Gastrocnemius medialis (tissue), 4 donors: ENCODE data around the gene LPIN1. TPM values are rescaled to one million over a fixed set of nuclear protein-coding genes. Genes with fewer than 3 reads are reported as not detected.

Experiments
- ATAC-seq, 2 donors: fragments of 150-250 bp; one replicate each; pipeline ENCODE4 v1.9.1; 2016
- DNase-seq, 2 donors: peaks; one replicate each; pipeline ENCODE4 v3.0.0-alpha.2; 2019
- H3K27ac ChIP-seq, 4 donors: fragments of 200-600 bp; sonication (generic); 1 replicate in 1 of 4; 2 replicates in 3 of 4; pipeline ENCODE4 v1.5.1; 2016 to 2018; ENCODE audit warnings: mild to moderate bottlenecking in 2 of 4, moderate library complexity in 1 of 4
- H3K27me3 ChIP-seq, 3 donors: fragments of 200-600 bp; sonication (generic) in 2 of 3; 1 replicate in 1 of 3; 2 replicates in 2 of 3; pipeline versions ENCODE4 v1.5.1 to v1.6.0; 2016 to 2019; ENCODE audit warnings: mild to moderate bottlenecking in 1 of 3, moderate library complexity in 1 of 3
- H3K36me3 ChIP-seq, 2 donors: fragments of 200-600 bp; sonication (generic) in 1 of 2; one replicate each; pipeline ENCODE4 v1.5.1; 2017 to 2018
- H3K4me1 ChIP-seq, 2 donors: fragments of 200-600 bp; sonication (generic) in 1 of 2; one replicate each; pipeline ENCODE4 v1.5.1; 2016 to 2017; ENCODE audit warnings: mild to moderate bottlenecking in 2 of 2
- H3K4me3 ChIP-seq, 4 donors: fragments of 200-600 bp; sonication (generic) in 3 of 4; 1 replicate in 1 of 4; 2 replicates in 3 of 4; pipeline ENCODE4 v1.5.1; 2016 to 2019; ENCODE audit warnings: mild to moderate bottlenecking in 2 of 4
- H3K9me3 ChIP-seq, 3 donors: fragments of 200-600 bp; sonication (generic) in 2 of 3; 1 replicate in 1 of 3; 2 replicates in 2 of 3; pipeline ENCODE4 v1.5.1; 2016 to 2019
- POLR2A ChIP-seq, 2 donors: fragments of 450-650 bp; IDR thresholded peaks; one replicate each; pipeline ENCODE4 v1.6.1; 2017; ENCODE audit warnings: antibody characterized with exemption in 2 of 2, mild to moderate bottlenecking in 2 of 2, moderate library complexity in 2 of 2
- in situ Hi-C, 4 donors: fragments of 200-750 bp; cut with MboI; loops; one replicate each; pipeline versions ENCODE4 v1.15.0 to v1.8.0; 2017; ENCODE audit warnings: low sequenced_read_pairs in 4 of 4
- intact Hi-C: fragments of 100-400 bp; cut with DNase I; formaldehyde crosslinking; loops from one replicate; pipeline ENCODE4 v1.15.1; 2023; ENCODE audit warnings: low total_unique reads
- total RNA-seq, 4 donors: library from RNA; depleted of rRNA; stranded (reverse); fragments of >200 nt; gene quantifications; one replicate each; pipeline versions ENCODE4 v1.1.0 to v1.2.3, GENCODE V29; 2016
- TF ChIP-seq, protein P1 (sequence below), 5 experiments: fragments of 450-650 bp in 3 of 5; fragments of 200-600 bp in 2 of 5; sonication (generic) in 2 of 5; IDR thresholded peaks in 4 of 5; conservative IDR thresholded peaks in 1 of 5; 1 replicate in 4 of 5; 2 replicates in 1 of 5; pipeline ENCODE4 v1.5.1; 2016 to 2019; ENCODE audit warnings: antibody characterized with exemption in 5 of 5, mild to moderate bottlenecking in 3 of 5, moderate library complexity in 3 of 5

Gene LPIN1
- total RNA-seq, 4 donors from 2014 or later, result 292 to 606 (median 472) TPM

DNA sequence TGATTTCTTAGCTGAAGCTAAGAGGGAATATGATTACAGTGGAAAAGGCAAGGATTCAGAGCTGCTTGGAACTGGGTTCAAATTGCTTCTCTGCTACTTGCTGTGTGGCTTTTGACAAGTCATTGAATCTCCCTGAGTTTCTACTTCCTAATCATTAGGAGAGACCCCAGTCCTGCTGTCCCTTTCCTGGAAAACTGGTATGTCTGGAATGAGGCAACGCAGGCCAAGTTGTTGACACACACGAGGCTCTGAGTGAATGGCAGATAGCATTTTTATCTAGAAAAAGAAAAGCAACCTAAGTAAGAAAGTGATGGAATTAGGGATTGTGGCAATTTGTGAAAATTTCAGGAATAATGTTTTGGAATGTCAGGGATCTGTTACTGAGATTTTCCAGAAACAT, 123.6 kb downstream of the LPIN1 start:
- DNase-seq, result no peak
- no peaks in the 10 kb centered on the region for H3K27me3 ChIP-seq
- no peaks in the 10 kb centered on the region for H3K9me3 ChIP-seq
- TF ChIP-seq POLR2A (IDR thresholded peaks at IDR 0.05), result no peak
- TF ChIP-seq, protein P1, sequence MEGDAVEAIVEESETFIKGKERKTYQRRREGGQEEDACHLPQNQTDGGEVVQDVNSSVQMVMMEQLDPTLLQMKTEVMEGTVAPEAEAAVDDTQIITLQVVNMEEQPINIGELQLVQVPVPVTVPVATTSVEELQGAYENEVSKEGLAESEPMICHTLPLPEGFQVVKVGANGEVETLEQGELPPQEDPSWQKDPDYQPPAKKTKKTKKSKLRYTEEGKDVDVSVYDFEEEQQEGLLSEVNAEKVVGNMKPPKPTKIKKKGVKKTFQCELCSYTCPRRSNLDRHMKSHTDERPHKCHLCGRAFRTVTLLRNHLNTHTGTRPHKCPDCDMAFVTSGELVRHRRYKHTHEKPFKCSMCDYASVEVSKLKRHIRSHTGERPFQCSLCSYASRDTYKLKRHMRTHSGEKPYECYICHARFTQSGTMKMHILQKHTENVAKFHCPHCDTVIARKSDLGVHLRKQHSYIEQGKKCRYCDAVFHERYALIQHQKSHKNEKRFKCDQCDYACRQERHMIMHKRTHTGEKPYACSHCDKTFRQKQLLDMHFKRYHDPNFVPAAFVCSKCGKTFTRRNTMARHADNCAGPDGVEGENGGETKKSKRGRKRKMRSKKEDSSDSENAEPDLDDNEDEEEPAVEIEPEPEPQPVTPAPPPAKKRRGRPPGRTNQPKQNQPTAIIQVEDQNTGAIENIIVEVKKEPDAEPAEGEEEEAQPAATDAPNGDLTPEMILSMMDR (IDR thresholded peaks at IDR 0.05 in 4 of 5, conservative IDR thresholded peaks at IDR 0.05 in 1 of 5), result no peak
- in situ Hi-C loops, result loop anchor here in 2 of 4 donors (25.0 kb wide), 2 partner anchors 592 to 842 kb away; partner anchors contain the start of gene TRIB2 (in 2 of the 2)
- intact Hi-C loops, result no loop called here
- H3K27ac ChIP-seq, result no peak overlapping the region
- H3K4me1 ChIP-seq, result no peaks in the 10 kb centered on the region
- no peak overlapping the region for H3K4me3 ChIP-seq
- ATAC-seq, result no peak
- H3K36me3 ChIP-seq, result no peaks in the 10 kb centered on the region

DNA sequence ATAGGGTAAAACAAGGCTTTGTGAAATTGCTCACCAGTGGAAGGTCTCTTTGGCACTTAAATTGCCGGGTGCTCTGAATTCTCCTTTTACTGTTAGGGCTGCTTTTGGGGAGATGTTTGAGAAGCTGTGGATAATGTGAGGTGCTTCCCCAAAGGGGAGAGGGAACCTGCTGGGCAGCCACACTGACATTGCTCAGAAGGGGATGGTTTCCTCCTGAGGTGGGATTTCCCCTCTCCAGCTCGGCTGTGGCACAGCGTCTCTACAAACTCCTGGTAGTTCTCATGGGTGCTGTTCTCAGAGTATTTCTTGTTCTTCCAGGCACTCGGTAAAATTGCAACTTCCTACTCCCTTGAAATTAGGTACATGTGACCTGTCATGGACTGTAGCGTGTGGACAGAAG, 124.2 kb downstream of the LPIN1 start:
- TF ChIP-seq POLR2A (IDR thresholded peaks at IDR 0.05), result no peak
- TF ChIP-seq, protein P1 (IDR thresholded peaks at IDR 0.05 in 4 of 5, conservative IDR thresholded peaks at IDR 0.05 in 1 of 5), result no peak
- DNase-seq, result no peak
- intact Hi-C loops (no loop called here), in situ Hi-C loops (loop anchor here in 2 of 4 donors (25.0 kb wide), 2 partner anchors 592 to 842 kb away; partner anchors contain the start of gene TRIB2 (in 2 of the 2))
- no peak overlapping the region for H3K27ac ChIP-seq
- no peak overlapping the region for H3K4me3 ChIP-seq
- ATAC-seq, result no peak
- H3K27me3 ChIP-seq, result no peaks in the 10 kb centered on the region
- H3K4me1 ChIP-seq, result no peaks in the 10 kb centered on the region
- no peaks in the 10 kb centered on the region for H3K36me3 ChIP-seq
- H3K9me3 ChIP-seq, result no peaks in the 10 kb centered on the region

DNA sequence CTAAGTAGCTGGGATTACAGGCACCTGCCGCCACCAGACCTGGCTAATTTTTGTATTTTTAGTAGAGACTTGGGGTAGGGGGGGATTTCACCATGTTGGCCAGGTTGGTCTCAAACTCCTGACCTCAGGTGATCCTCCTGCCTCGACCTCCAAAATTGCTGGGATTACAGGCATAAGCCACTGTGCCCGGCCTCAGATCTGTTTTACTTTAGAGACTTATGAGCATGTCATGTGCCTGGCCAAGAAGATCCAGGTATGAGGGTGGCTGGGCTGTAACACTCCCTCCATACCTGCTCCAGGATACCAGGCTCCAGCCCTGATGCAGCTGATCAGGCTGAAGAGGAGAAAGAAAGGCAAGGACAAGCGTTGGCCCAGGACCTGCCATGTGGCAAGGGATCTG, 125.0 kb downstream of the LPIN1 start:
- DNase-seq, result no peak
- no peak for ATAC-seq
- intact Hi-C loops (no loop called here), in situ Hi-C loops (loop anchor here in 2 of 4 donors (25.0 kb wide), 2 partner anchors 591 to 841 kb away; partner anchors contain the start of gene TRIB2 (in 2 of the 2))
- H3K27ac ChIP-seq, result no peak overlapping the region
- H3K9me3 ChIP-seq, result no peaks in the 10 kb centered on the region
- H3K4me3 ChIP-seq, result no peak overlapping the region
- no peaks in the 10 kb centered on the region for H3K4me1 ChIP-seq
- H3K36me3 ChIP-seq, result no peaks in the 10 kb centered on the region
- H3K27me3 ChIP-seq, result no peaks in the 10 kb centered on the region
- TF ChIP-seq POLR2A (IDR thresholded peaks at IDR 0.05), result no peak
- TF ChIP-seq, protein P1 (IDR thresholded peaks at IDR 0.05 in 4 of 5, conservative IDR thresholded peaks at IDR 0.05 in 1 of 5), result no peak

DNA sequence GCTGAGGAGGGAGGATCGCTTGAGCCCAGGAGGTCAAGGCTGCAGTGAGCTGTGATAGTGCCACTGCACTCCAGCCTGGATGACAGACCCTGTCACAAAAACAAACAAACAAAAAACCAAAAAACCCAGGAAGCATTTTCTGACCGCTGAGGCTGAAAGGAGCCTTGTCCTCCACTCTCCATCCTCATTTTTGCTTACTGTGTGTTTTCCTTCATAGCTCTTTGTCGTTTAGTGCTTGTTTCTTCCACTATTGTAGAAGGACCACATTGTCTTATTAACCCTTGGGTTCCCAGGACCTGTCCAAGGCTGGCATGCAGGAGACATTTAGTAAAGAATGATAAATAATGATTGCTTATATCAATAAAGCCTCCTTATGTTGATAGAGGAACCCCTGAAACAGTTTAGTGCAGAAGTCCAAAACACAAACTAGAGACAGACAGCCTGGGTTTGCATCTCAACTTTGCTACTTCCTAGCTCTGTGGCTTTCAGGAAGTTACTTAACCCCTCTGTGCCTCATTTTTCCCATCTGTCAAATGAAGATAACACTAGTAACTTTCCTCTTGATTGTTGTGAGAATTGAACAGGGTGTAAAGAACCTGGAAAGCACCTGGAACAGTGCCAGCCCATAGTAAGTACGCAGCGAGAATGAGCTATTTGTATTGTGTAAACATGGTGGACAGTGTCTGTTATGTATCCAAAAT, 126.0 kb downstream of the LPIN1 start:
- no peak for ATAC-seq
- TF ChIP-seq POLR2A (IDR thresholded peaks at IDR 0.05), result no peak
- TF ChIP-seq, protein P1 (IDR thresholded peaks at IDR 0.05 in 4 of 5, conservative IDR thresholded peaks at IDR 0.05 in 1 of 5), result no peak
- intact Hi-C loops, result no loop called here

More for the DNA sequence above, 126.0 kb downstream of the LPIN1 start:
- H3K36me3 ChIP-seq, result no peaks in the 10 kb centered on the region
- DNase-seq, result no peak
- no peaks in the 10 kb centered on the region for H3K4me1 ChIP-seq
- H3K9me3 ChIP-seq, result no peaks in the 10 kb centered on the region
- in situ Hi-C loops, result loop anchor here in 2 of 4 donors (25.0 kb wide), 2 partner anchors 590 to 840 kb away; partner anchors contain the start of gene TRIB2 (in 2 of the 2)
- no peak overlapping the region for H3K4me3 ChIP-seq
- no peak overlapping the region for H3K27ac ChIP-seq
- H3K27me3 ChIP-seq, result no peaks in the 10 kb centered on the region
